Hepatocyte (in vitro differentiated cells): Measurements from ENCODE around the gene PIK3CA. TPM values are rescaled to one million over a fixed set of nuclear protein-coding genes. Genes with fewer than 3 reads are reported as not detected.
A peak's percentile ranks its signal among the peaks of the same experiment; 100 is the strongest.
"Not testable (repeated sequence)": the region's sequence is repeated elsewhere in the genome, so short reads cannot be mapped to it uniquely, and the experiment has no call there.

Source experiments
- DNase-seq: peaks from one replicate; pipeline ENCODE4 v3.0.0-alpha.2; 2016; ENCODE audit warnings: low spot score
- H2AFZ ChIP-seq: fragments of 200-600 bp; sonication (generic); 2 replicates; pipeline ENCODE4 v1.6.0; 2016; ENCODE audit warnings: antibody characterized with exemption, mild to moderate bottlenecking
- H3K27ac ChIP-seq: fragments of 200-600 bp; sonication (generic); 2 replicates; pipeline ENCODE4 v1.5.1; 2016; ENCODE audit warnings: mild to moderate bottlenecking
- H3K27me3 ChIP-seq: fragments of 200-600 bp; sonication (generic); 2 replicates; pipeline ENCODE4 v1.6.1; 2016
- H3K36me3 ChIP-seq: fragments of 200-600 bp; sonication (generic); replicated peaks from 2 replicates; pipeline ENCODE4 v1.5.1; 2016; ENCODE audit warnings: low read depth; ENCODE audit not compliant: insufficient read depth
- H3K4me1 ChIP-seq: fragments of 200-600 bp; sonication (generic); 2 replicates; pipeline ENCODE4 v1.5.1; 2016; ENCODE audit warnings: mild to moderate bottlenecking, moderate library complexity; ENCODE audit not compliant: insufficient read depth
- H3K4me2 ChIP-seq: fragments of 200-600 bp; sonication (generic); 2 replicates; pipeline ENCODE4 v1.6.0; 2016
- H3K4me3 ChIP-seq: fragments of 200-600 bp; sonication (generic); 2 replicates; pipeline ENCODE4 v1.5.1; 2016; ENCODE audit warnings: mild to moderate bottlenecking
- H3K79me2 ChIP-seq: fragments of 200-600 bp; sonication (generic); 2 replicates; pipeline ENCODE4 v1.6.0; 2017; ENCODE audit warnings: mild to moderate bottlenecking
- H3K9me2 ChIP-seq: fragments of 200-600 bp; sonication (generic); replicated peaks from 2 replicates; pipeline ENCODE4 v1.6.0; 2017; ENCODE audit warnings: mild to moderate bottlenecking; ENCODE audit not compliant: insufficient read depth
- H3K9me3 ChIP-seq: fragments of 200-600 bp; sonication (generic); 2 replicates; pipeline ENCODE4 v1.5.1; 2016; ENCODE audit warnings: low read depth, mild to moderate bottlenecking
- H4K20me1 ChIP-seq: fragments of 200-600 bp; sonication (generic); 2 replicates; pipeline ENCODE4 v1.6.0; 2016; ENCODE audit warnings: mild to moderate bottlenecking; ENCODE audit not compliant: insufficient read depth, poor library complexity, severe bottlenecking
- EZH2 ChIP-seq: fragments of 200-600 bp; sonication (generic); IDR thresholded peaks from 2 replicates; pipeline ENCODE4 v1.6.1; 2016; ENCODE audit warnings: antibody characterized with exemption, mild to moderate bottlenecking, borderline replicate concordance
- EZH2phosphoT487 ChIP-seq: fragments of 200-600 bp; sonication (generic); IDR thresholded peaks from one replicate; pipeline ENCODE4 v1.6.1; 2018; ENCODE audit warnings: antibody characterized with exemption, mild to moderate bottlenecking, low read depth, moderate library complexity; ENCODE audit not compliant: unreplicated experiment, severe bottlenecking
- WGBS: methylation state at CpG from one replicate; pipeline ENCODE4 v1.1.6; 2016; ENCODE audit warnings: low lambda C conversion rate; ENCODE audit errors: missing lambda C conversion rate; 5-methylcytosine and 5-hydroxymethylcytosine counted together
- polyA plus RNA-seq: library from polyadenylated mRNA; unstranded; fragments of >200 nt; fragmentation: Nextera tagmentation; extraction: Ambion mirVana; gene quantifications from 2 replicates; pipeline ENCODE4 v1.2.1, GENCODE V29; 2016
- total RNA-seq: library from RNA; depleted of rRNA; stranded (reverse); fragments of >200 nt; gene quantifications from 2 replicates; pipeline ENCODE4 v1.2.3, GENCODE V29; 2014
- TF ChIP-seq, protein P1 (sequence below): fragments of 200-600 bp; sonication (generic); IDR thresholded peaks from 2 replicates; pipeline ENCODE4 v1.5.1; 2016; ENCODE audit warnings: antibody characterized with exemption, mild to moderate bottlenecking; ENCODE audit not compliant: poor library complexity

Gene PIK3CA
- total and polyA plus RNA-seq, 2 experiments from 2014 or later = 5.9 to 21.0 TPM

DNA sequence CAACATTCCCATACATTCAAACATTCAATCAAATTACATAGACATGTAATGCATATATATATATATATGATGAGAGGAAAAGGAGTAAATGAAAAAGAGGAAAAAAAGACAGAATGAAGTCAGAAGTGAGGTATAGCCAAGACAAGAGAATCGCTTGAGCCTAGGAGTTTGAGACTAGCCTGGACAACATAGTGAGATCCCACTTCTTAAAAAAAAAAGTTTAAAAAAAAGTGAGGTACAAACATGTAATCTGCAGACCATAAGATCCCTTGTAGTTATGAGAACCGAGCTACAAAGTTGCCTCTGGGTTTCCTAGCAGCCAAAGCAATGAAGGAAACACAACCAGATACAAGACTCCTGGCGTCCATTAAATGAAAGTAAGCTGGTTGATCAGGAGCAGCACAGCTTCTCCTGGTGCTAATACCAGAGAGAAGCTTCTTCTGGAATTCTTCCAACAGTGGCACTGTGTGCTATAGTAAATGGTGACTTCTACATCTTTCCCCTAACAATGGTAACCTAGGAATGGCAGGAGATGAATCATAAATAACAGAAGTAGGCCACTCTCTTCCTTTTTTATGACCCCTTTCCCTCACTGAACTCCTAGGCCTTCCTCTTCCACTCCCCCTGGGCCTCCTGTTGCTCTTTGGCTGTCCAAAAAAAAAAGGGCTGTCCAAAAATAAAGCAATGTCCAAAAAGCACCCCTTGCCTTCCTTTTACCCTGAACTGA is 99.3 kb downstream of the PIK3CA start:
- Histone ChIP-seq H3K4me1 (peaks cover 5% of the 10 kb centered on the region), H3K36me3 (no peaks in the 10 kb centered on the region), H3K4me2 (no peak overlapping the region), H3K4me3 (no peak overlapping the region), H3K79me2 (no peaks in the 10 kb centered on the region), H3K27me3 (no peaks in the 10 kb centered on the region), H3K9me2 (no peaks in the 10 kb centered on the region), H2AFZ (no peak overlapping the region), H3K27ac (no peak overlapping the region), H3K9me3 (no peaks in the 10 kb centered on the region), H4K20me1 (no peaks in the 10 kb centered on the region)
- TF ChIP-seq EZH2phosphoT487 (no peak), EZH2 (no peak)
- TF ChIP-seq, protein P1, sequence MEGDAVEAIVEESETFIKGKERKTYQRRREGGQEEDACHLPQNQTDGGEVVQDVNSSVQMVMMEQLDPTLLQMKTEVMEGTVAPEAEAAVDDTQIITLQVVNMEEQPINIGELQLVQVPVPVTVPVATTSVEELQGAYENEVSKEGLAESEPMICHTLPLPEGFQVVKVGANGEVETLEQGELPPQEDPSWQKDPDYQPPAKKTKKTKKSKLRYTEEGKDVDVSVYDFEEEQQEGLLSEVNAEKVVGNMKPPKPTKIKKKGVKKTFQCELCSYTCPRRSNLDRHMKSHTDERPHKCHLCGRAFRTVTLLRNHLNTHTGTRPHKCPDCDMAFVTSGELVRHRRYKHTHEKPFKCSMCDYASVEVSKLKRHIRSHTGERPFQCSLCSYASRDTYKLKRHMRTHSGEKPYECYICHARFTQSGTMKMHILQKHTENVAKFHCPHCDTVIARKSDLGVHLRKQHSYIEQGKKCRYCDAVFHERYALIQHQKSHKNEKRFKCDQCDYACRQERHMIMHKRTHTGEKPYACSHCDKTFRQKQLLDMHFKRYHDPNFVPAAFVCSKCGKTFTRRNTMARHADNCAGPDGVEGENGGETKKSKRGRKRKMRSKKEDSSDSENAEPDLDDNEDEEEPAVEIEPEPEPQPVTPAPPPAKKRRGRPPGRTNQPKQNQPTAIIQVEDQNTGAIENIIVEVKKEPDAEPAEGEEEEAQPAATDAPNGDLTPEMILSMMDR = no peak
- 94% methylated on average over 3 of the region's 3 CpGs for WGBS
- no peak for DNase-seq

DNA sequence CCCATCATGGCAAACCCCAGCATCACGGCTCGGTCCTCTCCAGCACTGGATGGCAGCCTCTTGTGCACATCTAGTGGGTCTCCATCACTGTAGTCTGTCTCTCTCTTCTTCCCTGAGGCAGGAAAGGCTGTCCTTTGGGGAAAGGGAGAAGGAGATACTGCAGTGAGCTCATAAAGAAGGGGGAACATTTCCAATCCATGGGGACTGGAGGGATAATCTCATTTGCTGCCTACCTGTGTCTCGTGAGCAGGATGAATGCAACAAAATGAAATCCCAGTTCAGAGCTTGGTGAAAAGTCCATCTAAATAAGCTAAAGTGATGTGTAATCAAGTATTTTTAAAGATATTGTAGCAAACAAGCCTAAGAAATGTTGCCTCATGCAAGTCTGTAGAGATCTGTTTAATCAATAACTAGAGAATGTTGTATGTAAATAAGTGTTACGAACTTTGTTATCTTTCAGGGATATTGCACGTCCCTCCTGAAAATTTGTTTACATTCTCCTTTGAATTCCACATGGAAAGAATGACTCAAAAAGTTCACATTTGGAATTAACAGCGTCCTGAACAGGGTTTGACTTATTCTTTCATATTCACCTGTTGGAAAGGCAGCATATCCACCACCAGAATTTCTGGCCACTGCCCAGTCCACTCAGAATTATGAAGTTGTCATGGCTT is 102.8 kb downstream of the PIK3CA start, which contains the start of gene KCNMB3:
KCNMB3 (minus strand) TSS at position 312 of the 674 bp plus-strand sequence; CDS start at position 188, 124 bp downstream.
- 70% methylated on average over 6 of the region's 6 CpGs for WGBS
- Histone ChIP-seq H3K9me2 (no peaks in the 10 kb centered on the region), H3K4me3 (no peak within 1 kb of the TSS), H3K27me3 (no peaks in the 10 kb centered on the region), H2AFZ (no peak within 1 kb of the TSS), H3K9me3 (no peaks in the 10 kb centered on the region), H4K20me1 (no peaks in the 10 kb centered on the region), H3K79me2 (no peaks in the 10 kb centered on the region), H3K4me2 (peak within 1 kb of the TSS; percentile 39), H3K36me3 (no peaks in the 10 kb centered on the region), H3K27ac (peak within 1 kb of the TSS; percentile 68), H3K4me1 (peaks cover 5% of the 10 kb centered on the region)
- TF ChIP-seq EZH2 (no peak), EZH2phosphoT487 (no peak)
- TF ChIP-seq, protein P1 = no peak
- DNase-seq = no peak

DNA sequence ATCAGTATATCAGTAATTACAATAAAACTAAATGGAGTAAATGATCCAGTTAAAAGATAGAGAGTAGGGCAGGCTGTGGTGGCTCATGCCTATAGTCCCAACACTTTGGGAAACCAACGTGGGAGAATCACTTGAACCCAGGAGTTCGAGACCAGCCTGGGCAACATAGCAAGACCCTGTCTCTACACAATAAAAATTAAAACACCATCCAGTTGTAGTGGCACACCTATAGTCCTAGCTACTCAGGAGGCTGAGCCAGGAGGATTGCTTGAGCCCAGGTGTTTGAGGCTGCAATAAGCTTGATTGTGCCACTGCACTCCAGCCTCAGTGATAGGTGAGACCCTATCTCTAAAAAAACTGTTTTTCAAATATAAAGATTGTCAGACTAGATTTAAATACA is 108.7 kb downstream of the PIK3CA start:
- Histone ChIP-seq H2AFZ (no peak overlapping the region), H3K36me3 (no peaks in the 10 kb centered on the region), H3K4me1 (no peaks in the 10 kb centered on the region), H3K4me2 (peak overlapping the region; percentile 4), H4K20me1 (no peaks in the 10 kb centered on the region), H3K4me3 (no peak overlapping the region), H3K9me2 (no peaks in the 10 kb centered on the region), H3K9me3 (no peaks in the 10 kb centered on the region), H3K27me3 (no peaks in the 10 kb centered on the region), H3K79me2 (no peaks in the 10 kb centered on the region), H3K27ac (no peak overlapping the region)
- 94% methylated on average over 2 of the region's 2 CpGs for WGBS
- TF ChIP-seq EZH2 (no peak), EZH2phosphoT487 (no peak)
- TF ChIP-seq, protein P1 = no peak
- DNase-seq = no peak

DNA sequence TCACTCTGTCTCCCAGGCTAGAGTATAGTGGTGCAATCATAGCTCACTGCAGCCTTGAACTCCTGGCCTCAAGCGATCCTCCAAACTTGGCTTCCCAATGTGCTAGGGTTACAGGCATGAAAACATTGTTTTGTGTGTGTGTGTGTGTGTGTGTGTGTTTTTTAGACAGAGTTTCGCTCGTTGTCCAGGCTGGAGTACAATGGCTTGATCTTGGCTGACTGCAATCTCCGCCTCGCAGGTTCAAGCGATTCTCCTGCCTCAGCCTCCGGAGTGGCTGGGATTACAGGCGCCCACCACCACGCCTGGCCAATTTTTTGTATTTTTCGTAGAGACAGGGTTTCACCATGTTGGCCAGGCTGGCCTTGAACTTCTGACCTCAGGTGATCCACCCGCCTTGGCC is 109.6 kb downstream of the PIK3CA start:
- not testable (repeated sequence) for H3K4me3 ChIP-seq, H3K9me2 ChIP-seq, DNase-seq, H4K20me1 ChIP-seq, H3K27ac ChIP-seq, H3K4me1 ChIP-seq, H3K27me3 ChIP-seq, H3K4me2 ChIP-seq, H3K36me3 ChIP-seq, H3K79me2 ChIP-seq, H2AFZ ChIP-seq, H3K9me3 ChIP-seq
- over 99% methylated on average over 11 of the region's 11 CpGs for WGBS
